ENCODE results near the gene PECR.
A peak's percentile ranks its signal among the peaks of the same experiment; 100 is the strongest.
"Not testable (repeated sequence)": the region's sequence is repeated elsewhere in the genome, so short reads cannot be mapped to it uniquely, and the experiment has no call there.

PECR gene

GRCh38 chr2:216023055-216023648, 58.5 kb downstream of the PECR start:
- no peak for DNase-seq

- DNase-seq = no peak
Measured at GRCh38 chr2:216021768-216022565, 59.6 kb downstream of the PECR start.

DNA sequence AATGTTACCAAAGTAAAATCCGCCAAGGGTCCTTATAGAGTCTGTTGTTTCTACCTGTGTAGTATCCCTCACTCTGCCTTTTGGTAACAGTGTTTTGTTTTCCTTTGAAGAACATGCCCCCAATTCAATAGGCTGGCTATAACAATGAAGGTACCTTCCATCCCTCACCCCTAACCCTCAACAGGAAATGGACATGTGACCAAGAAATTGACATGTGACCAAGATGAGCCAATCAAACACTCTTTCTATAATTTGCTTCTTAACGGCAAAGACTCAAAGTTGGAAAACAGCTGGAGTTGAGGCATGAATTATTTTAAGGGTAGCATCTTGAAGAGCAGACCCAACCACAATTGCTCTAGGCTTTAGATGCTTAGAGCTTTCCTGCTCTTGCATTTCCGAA, 62.9 kb downstream of the PECR start:
- no peak for DNase-seq

DNA sequence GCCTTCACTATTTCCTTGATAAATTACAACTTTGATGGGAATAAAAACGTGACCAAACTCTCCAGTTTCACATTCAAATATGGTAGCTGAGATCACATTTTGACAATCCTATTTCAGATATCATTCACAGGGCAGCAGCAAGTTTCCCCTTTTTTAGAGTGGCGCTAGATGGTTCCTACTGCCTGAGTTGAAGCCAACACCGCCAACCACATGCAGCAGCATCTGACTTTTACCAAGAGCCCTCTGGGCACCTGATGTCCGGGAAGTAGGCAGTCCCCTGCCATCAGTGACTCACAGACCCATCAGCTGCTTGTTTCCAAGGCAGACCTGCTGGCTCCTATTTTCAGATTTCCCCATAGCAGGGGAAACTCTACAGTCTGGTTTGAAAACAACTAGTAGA, 64.2 kb downstream of the PECR start:
- DNase-seq = no peak

DNA sequence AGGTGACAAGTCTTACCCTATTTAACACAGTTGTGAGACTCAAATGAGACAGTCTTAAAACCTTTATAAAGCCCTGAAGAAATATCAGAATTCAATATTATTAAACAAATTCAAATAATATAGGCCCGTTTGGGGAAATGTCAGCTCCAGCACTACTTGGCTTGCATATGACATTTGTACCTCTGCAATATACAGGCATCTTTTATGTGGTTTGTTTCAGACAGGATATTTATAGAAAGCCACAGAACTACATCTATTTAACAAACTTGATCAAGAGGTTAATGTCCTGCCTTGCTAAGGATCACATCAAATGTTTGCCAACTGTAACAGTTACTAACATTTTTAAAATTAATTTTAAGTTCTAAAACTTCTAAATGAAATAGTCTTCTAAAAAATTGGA, 65.0 kb downstream of the PECR start:
- no peak for DNase-seq

DNA sequence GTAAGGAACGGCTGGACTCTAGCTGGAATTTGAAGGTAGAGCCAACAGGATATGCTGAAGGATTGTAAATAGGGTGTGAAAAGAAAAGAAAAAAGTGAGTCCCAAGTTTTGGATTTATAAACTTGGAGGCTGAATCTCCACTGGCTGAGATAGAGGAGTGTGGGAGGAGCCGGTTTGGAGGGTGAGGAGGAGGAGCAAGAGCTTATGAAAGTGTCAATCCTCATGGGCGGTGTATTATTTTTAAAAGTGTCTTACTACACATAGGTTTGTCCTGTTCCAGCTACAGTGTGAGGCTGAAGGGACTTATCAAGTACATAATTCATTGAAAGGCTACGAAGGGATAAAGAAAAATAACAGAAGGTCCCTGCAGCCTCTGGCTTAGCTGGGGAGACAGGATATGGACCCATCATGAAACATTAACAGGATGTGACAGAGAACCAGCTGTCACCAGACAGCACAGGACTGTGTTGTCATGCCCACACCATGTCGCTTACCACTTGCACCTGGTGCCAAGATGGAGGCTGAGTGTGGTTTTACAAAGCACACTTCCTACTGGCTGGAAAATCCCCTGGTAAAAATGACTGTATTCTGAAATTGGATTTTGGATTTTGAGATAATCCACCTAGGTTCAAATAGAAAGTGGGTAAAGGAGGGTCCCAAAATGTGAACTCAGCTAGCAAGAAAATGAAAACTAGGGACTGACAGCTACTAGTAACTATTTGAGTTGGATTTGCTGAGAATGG, 65.7 kb downstream of the PECR start:
- DNase-seq = peak; percentile 25

- DNase-seq = no peak
Measured at GRCh38 chr2:216014986-216015385, 66.6 kb downstream of the PECR start.

- DNase-seq = no peak
Measured at GRCh38 chr2:216014006-216014405, 67.6 kb downstream of the PECR start.

DNA sequence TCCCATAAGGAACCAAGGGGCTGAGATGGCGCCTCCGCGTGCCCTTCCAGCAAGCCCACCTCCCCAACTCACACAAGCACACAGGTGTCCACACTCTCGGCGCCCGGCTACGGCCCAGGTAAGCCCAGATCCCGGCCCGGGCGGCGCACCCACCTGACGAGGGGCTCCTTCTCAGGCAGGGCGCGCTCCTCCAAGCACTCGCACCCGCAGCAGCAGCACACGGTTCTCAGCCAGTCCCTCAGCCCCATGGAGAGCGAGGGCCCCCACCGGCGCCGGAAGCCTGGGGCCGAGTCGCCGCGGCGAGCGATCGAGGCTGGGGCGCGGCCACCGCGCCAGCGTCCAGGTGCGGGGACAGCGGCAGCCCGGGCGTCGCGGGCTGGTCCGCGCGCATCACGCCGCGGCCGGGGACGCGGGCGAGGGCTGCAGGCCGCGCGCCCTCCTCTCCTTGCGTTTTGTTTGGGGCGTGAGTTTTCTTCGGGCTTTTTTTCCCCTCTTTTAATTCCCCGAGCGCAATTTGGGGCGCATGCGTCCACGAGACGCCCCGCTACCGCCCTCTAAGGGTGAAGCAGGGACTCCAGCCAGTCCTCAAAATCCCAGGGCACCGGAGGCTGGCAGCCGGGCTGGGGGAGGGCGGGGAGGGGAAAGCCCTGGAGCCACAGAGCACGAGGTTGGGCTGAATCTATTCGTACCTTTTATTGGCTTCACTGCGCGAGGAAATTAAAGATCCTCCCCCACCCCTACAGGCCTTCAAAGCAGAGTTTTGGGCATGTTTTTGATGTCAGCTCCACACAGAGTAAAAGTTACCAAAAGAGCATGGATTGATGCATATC, 68.3 kb downstream of the PECR start, which contains the start of gene MREG:
Gene MREG, minus strand, starts transcription at position 472 of the 830 bp plus-strand sequence. Its CDS starts 224 bp downstream, at position 248.
- peak; percentile 73 for DNase-seq

GRCh38 chr2:216012830-216013079, 68.9 kb downstream of the PECR start:
- no peak for DNase-seq

- DNase-seq = no peak
Measured at GRCh38 chr2:216012133-216012829, 69.3 kb downstream of the PECR start.

DNA sequence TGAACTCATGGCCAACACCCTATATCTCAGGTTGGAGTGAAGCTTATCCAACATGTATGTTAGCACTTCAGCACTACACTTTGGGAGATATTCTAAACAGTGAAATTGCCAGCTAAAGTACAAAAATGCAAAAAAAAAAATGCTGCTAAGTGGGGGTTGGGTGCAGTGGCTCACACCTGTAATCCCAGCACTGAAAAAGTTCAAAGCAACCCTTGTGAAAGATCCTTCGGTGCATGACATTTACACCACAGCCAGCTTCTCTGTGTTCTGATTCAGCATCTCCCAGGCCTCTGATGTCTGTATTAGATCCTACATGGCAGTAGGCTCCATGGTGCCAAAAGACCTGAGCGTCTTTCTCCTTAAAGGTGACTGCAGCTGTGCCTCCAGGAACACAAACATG, 72.4 kb downstream of the PECR start:
- DNase-seq = not testable (repeated sequence)

- no peak for DNase-seq
Measured at GRCh38 chr2:216008387-216008786, 73.2 kb downstream of the PECR start.

- no peak for DNase-seq
Measured at GRCh38 chr2:216006164-216006663, 75.4 kb downstream of the PECR start.

- DNase-seq = no peak
Measured at GRCh38 chr2:216004697-216005283, 76.8 kb downstream of the PECR start.

DNA sequence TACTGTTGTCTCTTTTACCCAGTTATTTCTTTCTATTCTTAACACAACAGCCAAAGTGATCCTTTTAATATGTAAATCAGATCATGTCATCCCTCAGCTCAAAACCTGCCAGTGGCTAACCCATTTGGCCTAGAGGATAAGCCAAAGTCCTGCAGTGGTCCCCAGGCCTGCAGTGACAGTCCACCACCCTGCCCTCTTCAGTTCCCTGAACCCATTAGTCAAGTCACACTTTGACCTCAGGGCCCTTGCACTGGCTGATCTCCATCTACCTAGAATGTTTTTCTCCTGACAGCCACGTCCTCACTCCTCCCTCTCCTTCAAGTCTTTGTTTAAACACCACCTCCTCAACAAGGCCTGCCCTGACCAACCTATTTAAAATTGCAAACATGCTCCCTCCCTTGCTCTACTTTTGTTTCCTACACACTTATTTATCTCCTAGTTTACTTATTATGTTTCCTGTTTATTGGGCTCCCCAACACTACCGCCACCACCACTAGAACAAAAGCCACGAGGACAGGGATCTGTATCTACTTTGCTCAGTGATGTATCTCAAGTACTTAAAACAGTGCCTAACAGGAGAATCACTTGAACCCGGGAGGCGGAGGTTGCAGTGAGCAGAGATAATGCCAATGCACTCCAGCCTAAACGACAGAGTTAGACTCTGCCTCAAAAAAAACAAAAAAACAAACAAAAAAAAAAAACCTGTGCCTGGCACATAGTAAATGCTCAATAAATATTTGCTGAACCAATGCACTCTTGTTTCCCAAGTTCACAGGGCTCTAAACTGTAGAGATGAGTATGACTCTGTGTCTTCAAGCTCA, 77.5 kb downstream of the PECR start:
- no peak for DNase-seq

DNA sequence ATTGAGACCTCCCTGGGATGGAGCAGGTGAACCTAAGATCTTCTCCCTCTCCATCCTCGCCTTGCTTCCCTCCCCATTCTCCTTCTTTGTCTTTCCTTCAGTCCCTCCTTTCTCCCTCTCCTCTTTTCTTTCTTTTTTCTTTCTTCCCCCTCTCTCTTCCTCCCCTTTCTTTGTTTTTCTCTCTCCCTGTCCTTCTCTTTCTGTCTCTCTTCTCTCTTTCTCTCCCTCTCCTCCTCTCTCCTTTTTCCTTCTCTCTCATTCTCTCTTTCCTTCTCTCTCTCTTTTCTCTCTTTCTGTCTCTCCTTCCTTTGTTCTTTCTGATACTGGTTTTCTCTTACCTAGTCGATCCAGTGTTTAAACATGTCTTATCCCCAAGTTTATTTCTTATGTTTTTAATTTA, 78.9 kb downstream of the PECR start:
- no peak for DNase-seq

GRCh38 chr2:216002101-216002678, 79.4 kb downstream of the PECR start:
- DNase-seq = no peak

- no peak for DNase-seq
Measured at GRCh38 chr2:216001216-216002100, 80.2 kb downstream of the PECR start.

GRCh38 chr2:215998636-215999035, 83.0 kb downstream of the PECR start:
- DNase-seq = no peak

Measured in NCI-H2029 treated with DMSO at 0.1 percent for 48 hours (cell line).